AG10803 (cell line): ENCODE results near the gene HACL1.

Source experiments
- DNase-seq: peaks from one replicate; pipeline ENCODE4 v3.0.0; 2010; ENCODE audit warnings: low read depth
- H3K4me3 ChIP-seq: 2 replicates; pipeline ENCODE4 v1.5.1; 2011; ENCODE audit warnings: mild to moderate bottlenecking, low read length, control low read depth
- TF ChIP-seq, protein P1 (sequence below): conservative IDR thresholded peaks from 2 replicates; pipeline ENCODE4 v1.5.1; 2011; ENCODE audit warnings: mild to moderate bottlenecking, low read length, control low read depth, inconsistent platforms

Gene HACL1

DNA sequence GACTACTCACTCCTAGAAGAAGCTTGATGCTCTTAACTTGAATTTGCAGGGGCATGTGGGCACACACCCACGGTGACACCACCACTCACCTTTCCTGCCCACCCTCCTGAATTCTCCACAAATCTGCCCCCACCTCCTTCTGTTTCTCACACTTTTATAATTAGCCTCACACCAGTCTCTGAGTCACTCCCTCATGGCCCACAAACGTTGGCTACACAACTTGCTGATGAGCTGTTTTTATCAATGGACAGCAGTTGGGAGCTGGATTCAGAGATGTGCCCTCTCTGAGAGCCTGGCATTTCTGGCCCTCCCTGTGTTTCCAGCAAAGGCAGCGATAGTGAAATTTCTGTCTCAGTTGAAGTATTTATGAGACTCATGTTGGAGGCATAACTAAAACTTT, 81.2 kb downstream of the HACL1 start:
- DNase-seq = no peak
- no peak overlapping the region for H3K4me3 ChIP-seq
- TF ChIP-seq, protein P1, sequence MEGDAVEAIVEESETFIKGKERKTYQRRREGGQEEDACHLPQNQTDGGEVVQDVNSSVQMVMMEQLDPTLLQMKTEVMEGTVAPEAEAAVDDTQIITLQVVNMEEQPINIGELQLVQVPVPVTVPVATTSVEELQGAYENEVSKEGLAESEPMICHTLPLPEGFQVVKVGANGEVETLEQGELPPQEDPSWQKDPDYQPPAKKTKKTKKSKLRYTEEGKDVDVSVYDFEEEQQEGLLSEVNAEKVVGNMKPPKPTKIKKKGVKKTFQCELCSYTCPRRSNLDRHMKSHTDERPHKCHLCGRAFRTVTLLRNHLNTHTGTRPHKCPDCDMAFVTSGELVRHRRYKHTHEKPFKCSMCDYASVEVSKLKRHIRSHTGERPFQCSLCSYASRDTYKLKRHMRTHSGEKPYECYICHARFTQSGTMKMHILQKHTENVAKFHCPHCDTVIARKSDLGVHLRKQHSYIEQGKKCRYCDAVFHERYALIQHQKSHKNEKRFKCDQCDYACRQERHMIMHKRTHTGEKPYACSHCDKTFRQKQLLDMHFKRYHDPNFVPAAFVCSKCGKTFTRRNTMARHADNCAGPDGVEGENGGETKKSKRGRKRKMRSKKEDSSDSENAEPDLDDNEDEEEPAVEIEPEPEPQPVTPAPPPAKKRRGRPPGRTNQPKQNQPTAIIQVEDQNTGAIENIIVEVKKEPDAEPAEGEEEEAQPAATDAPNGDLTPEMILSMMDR = no peak

DNA sequence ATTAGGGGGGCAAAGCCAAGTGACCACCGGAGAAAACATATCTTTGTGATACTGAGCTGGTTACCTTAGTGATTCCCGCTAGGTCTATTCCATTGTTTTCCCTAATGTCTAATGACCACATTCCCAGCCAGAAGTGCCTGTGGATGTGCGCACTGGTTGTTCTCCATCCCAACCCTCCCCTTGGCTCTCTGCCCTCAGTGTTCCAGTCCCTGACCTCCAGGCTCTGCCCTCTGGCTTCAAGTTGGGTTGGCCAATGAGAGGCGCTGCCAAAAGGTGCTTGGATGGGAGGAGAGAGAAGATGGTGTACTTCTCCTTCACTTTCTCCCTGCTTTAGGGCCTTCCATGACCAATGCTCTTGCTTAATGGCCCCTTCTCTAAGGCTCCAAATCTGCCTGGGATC, 82.3 kb downstream of the HACL1 start:
- H3K4me3 ChIP-seq = no peak overlapping the region
- TF ChIP-seq, protein P1 = no peak
- DNase-seq = no peak

DNA sequence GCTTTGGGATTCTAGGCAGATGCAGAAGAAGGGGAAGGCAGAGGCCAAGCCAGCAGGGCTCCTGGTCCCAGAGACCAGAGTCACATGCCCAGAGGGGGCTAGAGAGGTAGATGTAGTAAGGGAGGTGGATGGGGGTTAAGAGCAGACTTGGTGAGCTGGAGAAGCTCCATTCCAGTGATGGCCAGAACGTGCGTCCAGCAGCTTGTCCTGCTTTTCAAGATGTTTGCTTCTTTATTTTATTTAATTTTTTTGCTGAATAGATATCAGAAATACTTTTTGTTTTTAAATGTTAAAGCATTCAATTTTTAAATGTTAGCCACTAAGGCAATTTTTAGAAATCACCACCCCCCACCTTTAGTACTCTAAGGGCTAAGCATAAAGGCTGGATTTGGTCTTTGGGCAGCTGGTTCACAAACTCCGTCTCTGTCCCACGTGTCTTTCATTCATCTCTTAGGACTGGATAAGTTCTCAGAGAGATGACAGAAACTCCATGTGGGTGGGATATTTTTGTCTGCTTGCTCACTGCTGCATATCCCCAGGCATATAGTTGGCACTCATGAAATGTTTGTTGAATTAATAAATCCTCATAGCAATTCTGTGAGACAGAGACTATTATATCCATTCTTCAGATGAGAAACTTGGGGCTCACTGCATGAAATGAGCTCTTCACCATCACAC, 86.6 kb downstream of the HACL1 start:
- TF ChIP-seq, protein P1 = no peak
- no peak overlapping the region for H3K4me3 ChIP-seq
- DNase-seq = no peak

DNA sequence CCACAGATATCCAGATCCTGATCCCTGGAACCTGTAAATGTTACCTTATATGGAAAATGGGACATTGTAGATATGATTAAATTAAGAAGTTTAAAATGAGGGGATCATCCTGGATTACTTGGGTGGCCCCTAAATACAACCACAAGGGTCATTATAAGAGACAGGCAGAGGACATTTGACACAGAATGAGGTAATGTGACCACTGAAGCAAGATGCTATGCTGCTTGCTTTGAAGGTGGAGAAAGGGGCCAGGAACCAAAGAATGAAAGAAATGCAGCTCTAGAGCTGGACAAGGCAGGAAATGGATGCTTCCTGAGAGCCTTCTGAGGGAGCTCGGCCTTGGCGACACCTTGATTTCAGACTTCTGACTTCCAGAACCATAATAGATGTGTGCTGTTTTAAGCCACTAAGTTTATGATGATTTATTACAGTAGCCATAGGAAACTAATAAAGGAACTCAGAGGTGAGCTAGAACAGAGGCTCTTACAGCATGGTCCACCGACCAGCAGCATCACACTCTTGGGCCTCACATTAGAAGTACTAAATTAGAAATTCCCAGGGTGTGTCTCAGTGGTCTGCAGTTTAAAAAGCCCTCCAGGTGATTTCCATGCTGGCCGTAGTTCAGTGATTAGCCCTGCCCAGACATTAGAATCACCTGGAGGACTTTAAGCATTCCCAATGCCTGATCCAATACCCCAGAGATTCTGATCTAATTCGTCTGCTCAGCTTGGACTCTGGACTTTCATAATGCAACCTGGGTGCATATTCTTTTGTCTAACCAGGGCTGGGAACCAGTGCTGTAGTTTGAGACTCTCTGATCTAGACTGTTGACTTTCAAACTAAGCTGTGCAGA, 87.3 kb downstream of the HACL1 start:
- TF ChIP-seq, protein P1 = no peak
- DNase-seq = no peak
- no peak overlapping the region for H3K4me3 ChIP-seq

DNA sequence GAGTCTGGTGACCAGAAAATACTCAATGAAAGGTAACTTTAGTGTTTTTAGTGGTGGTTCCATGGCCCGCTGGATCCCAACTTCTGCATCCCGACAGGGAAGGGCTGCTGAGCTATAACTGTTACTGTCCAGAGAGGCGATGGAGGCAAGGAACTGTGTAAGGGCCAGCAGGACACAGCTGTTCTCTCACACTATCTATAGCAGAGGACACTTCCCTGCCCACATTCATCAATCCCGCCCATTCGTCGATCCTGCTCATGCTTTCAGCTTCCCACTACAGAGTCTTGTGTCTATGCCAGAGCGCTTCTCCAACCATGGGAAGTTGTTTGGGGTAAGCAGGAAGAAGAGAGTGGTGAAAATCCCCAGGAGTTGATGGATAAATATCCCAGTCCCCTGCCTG, 88.3 kb downstream of the HACL1 start:
- H3K4me3 ChIP-seq = no peak overlapping the region
- DNase-seq = no peak
- TF ChIP-seq, protein P1 = no peak

DNA sequence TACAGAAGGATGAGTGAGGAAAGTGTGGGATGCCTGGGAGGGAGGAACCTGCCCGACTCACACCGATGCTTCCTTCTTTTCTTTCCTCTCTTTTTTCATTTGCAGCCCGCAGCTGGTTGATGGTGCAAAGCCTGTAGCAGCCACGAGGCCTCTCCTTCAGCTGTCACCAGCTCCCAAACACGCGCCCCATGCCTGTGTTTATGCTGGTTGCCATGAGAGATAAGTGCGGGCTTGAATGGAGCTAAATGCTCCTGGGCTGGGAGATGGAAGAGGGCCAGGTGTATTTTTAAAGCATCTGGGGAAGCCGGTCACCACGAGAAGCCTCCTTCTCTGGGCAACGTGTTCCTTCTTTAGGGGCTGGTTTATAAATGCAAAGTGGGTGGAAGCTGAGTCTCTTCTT, 89.2 kb downstream of the HACL1 start:
- peak; percentile 32 for DNase-seq
- H3K4me3 ChIP-seq = no peak overlapping the region
- TF ChIP-seq, protein P1 = no peak

DNA sequence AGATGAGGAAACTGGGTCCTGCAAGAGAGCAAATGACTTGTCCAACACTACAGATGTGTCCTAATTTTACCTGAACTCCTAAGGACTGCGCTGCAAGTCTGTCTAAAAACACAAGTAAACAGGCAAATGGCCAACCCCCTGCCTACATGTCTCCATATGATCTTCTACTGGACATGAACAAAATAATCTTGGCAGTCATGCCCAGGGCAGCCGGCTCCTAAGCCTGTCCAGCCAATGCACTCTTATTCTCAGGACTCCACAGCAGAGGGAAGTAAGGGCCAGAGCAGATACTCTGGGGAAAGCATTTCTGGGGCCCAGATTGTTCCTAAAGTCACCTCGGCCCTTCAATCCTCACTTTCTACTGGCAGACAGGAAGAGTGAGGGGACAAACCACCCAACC, 90.2 kb downstream of the HACL1 start:
- no peak for DNase-seq
- TF ChIP-seq, protein P1 = no peak
- no peak overlapping the region for H3K4me3 ChIP-seq
